ENCODE data around the gene ARHGAP15.

The ARHGAP15 gene

DNA sequence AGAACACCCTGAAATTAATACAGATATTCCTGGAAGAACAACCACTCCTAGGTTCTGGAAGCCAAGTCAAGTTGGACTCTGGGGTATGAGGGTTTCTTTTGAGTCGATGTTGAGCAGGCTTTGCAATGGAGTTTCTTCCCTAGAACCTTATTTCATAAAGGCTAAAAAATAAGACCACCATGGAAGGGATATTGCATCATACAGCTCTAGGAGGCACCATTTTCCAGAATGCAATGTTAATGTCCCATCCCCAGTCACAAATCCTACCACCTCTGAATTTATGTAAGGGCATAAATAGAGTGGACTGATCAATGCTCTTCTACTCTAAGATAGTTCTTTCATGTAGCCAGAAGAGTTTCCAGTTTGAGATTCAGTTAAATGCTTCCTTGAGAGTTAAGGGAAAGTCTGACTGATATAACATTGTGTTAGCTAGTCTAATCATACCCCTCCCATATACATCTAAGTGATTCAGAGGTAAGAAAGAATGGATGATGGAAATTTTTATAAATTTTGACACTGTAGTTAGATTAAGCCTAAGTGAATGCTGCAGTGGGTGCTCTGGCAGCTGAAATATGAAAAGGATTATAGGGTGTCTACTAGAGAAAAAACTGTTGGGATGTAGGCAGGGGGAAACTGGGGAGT lies 22.0 kb downstream of the ARHGAP15 start:
- DNase-seq (ENCODE audit: low read depth): no peak
- H3K4me3 ChIP-seq (ENCODE audit: low read length): no peak overlapping the region
- TF ChIP-seq, protein P1, sequence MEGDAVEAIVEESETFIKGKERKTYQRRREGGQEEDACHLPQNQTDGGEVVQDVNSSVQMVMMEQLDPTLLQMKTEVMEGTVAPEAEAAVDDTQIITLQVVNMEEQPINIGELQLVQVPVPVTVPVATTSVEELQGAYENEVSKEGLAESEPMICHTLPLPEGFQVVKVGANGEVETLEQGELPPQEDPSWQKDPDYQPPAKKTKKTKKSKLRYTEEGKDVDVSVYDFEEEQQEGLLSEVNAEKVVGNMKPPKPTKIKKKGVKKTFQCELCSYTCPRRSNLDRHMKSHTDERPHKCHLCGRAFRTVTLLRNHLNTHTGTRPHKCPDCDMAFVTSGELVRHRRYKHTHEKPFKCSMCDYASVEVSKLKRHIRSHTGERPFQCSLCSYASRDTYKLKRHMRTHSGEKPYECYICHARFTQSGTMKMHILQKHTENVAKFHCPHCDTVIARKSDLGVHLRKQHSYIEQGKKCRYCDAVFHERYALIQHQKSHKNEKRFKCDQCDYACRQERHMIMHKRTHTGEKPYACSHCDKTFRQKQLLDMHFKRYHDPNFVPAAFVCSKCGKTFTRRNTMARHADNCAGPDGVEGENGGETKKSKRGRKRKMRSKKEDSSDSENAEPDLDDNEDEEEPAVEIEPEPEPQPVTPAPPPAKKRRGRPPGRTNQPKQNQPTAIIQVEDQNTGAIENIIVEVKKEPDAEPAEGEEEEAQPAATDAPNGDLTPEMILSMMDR (conservative IDR thresholded peaks at IDR 0.05; ENCODE audit: low read depth, low read length): no peak

DNA sequence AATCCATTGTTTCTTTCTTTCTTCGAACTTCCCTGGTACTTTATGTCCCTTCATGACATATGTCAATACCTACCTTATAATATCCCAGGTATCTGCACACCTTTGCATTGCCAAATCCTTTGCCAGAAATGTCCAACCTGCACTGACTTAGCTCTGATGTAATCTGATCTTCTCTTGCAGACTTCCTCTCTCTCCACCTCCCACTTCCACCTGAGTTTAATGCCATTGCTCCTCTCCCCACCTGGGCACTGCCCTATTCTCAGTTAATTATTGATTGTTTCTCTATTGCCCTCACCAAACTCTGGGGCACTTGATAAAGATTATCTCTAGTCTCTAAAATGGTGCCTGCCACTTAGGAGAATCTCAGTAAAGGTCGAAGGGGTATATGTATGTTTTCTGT lies 23.0 kb downstream of the ARHGAP15 start:
- no peak for DNase-seq (ENCODE audit: low read depth)
- no peak overlapping the region for H3K4me3 ChIP-seq (ENCODE audit: low read length)
- TF ChIP-seq, protein P1 (conservative IDR thresholded peaks at IDR 0.05; ENCODE audit: low read depth, low read length): no peak

DNA sequence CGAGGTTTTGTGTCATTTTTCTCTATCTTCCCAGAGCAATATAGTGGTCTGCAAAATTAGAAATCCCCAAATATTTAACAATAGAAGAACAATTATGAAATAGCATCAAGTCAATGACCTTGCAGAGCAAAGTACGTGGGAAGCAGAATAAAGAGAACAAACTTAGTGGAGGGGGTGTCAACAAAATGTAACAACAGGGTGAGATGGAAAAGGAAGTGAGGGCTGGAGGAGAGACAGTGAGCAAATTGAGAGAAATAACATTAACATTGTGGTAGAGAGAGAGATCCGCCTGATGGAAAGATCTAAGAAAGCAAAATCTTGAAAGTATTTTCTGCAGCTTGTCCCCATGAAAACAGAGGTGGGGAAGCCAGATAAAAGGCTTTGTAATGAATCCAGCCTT lies 23.4 kb downstream of the ARHGAP15 start:
- DNase-seq (ENCODE audit: low read depth): no peak
- TF ChIP-seq, protein P1 (conservative IDR thresholded peaks at IDR 0.05; ENCODE audit: low read depth, low read length): no peak
- no peak overlapping the region for H3K4me3 ChIP-seq (ENCODE audit: low read length)

DNA sequence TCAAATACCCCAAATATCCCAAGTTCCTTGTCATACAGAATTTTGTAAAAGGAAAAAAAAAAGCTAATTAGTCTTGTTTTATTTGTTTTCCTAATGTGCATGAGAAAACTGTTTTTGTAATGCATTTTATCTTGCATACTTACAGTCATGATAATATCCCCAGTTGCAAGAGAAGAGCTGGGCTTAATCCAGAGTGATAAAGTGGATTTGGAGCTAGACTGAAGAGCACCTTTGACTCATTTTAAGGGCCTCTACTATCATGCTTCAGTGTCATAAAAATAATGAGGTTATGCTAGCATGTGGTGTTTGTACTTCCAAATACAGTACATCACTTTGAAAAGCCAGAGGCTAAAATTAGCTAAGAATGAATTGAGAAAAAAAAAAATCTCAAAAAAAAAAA lies 26.4 kb downstream of the ARHGAP15 start:
- TF ChIP-seq, protein P1 (conservative IDR thresholded peaks at IDR 0.05; ENCODE audit: low read depth, low read length): no peak
- no peak for DNase-seq (ENCODE audit: low read depth)
- H3K4me3 ChIP-seq (ENCODE audit: low read length): no peak overlapping the region

DNA sequence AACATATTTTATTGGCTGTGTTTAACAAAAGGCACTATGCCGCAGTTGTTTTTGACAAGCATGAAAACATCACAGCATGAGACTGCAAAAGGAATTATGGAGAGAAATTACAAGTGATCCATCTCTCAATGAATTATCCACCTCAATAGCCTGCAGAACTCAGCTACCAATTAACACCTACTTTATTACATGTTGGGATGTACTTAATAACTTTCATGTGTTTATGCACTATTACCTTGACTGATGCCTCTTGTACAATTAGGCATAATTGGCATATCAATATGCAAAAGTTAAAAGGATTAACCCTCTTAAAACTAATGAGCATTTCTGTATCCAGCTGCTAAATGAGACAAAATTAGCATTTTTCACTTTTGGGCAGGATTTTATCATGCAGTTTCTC lies 27.8 kb downstream of the ARHGAP15 start:
- TF ChIP-seq, protein P1 (conservative IDR thresholded peaks at IDR 0.05; ENCODE audit: low read depth, low read length): no peak
- no peak overlapping the region for H3K4me3 ChIP-seq (ENCODE audit: low read length)
- no peak for DNase-seq (ENCODE audit: low read depth)

DNA sequence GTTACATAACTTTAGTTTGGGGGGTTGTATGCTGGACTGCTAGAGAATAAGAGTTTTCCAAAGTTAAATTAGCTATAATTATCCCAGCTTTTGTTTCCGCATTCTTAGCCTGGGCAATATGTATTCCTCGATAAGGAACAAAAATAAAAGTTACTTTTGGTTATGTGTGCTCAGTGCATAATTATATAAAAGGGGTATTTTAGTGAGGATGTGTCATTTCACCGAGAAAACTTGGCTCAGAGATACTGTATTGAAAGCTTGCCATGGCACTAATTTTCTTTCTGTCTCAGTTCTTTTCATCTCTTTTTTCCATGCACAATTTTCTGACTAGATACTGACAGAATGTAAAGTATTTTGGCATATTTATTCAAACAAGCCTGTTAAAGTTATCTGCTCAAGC lies 28.2 kb downstream of the ARHGAP15 start:
- H3K4me3 ChIP-seq (ENCODE audit: low read length): no peak overlapping the region
- TF ChIP-seq, protein P1 (conservative IDR thresholded peaks at IDR 0.05; ENCODE audit: low read depth, low read length): no peak
- no peak for DNase-seq (ENCODE audit: low read depth)

DNA sequence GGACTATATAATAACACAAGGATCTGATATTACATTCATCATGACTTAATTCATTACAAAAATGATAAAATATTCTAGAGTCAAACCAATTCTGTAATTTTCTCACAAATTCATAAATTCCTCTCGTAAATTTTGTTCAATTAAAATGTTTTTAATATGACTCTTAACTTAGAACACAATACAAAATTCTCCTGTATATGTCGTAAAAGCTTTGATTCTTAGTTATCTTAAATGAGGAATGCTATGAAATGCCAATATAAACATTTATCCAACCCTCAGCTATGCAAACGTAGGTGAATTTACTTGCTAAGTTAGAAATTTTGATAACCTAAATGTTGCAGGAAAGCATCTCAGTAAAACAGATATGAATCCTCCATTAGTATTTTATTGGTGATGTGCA lies 28.9 kb downstream of the ARHGAP15 start:
- TF ChIP-seq, protein P1 (conservative IDR thresholded peaks at IDR 0.05; ENCODE audit: low read depth, low read length): no peak
- no peak overlapping the region for H3K4me3 ChIP-seq (ENCODE audit: low read length)
- no peak for DNase-seq (ENCODE audit: low read depth)

Data from retinal pigment epithelial cell (primary cell).